Activated CD8-positive, alpha-beta memory T cell treated with anti-CD3 and anti-CD28 coated beads for 24 hours (primary cell): ENCODE measurements around the gene ZNF112.
"Not testable (repeated sequence)": the region's sequence is repeated elsewhere in the genome, so short reads cannot be mapped to it uniquely, and the experiment has no call there.

Source experiments
- DNase-seq: peaks from one replicate; pipeline ENCODE4 v3.0.0-alpha.2; 2020

ZNF112 gene

DNA sequence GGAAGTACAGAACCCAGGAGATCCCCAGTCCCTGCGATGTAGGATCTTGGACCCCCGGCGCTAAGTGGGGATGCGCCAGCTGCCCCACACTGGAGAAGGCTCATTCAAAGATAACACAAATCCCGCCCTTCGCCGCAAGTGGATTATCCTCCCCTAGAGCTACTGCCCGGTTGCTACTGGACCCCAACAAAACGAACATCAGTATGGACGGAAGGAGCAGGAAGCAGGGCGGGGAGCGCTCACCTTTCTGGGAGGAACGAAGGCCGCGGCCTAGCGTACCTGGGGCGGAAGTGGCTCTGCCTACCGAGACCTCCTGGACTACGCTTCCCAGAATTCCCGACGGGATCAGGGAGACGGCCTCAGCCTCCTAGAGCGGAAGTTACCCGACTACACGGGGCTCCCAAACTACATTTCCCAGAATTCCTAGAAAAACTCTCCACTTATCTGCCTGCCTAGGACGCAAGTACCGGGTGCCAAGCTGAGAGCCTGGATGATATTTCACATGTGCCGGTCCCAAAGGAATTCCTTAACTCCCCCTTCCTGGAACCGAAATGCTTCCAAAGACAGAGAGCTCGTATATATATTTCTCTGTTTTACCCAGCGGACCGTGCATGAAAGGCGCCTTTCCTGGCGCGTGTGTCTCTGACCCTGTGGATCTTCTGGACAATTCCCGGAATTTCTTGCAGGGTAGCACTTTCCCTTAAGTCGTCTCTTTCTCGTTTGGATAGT is at the start of gene ZNF112:
ZNF112 (minus strand) TSS at position 298 of the 729 bp plus-strand sequence. CDS start 16,141 bp downstream, outside the sequence.
- DNase-seq: peak; percentile 58

GRCh38 chr19:44401139-44402115 is 44.9 kb upstream of the ZNF112 start, which contains the start of gene ZNF285:
Gene ZNF285, minus strand, starts transcription at chr19:44401608. Its CDS starts 4,395 bp downstream, at chr19:44397213.
- peak; percentile 86 for DNase-seq

GRCh38 chr19:44389268-44389667 is 32.8 kb upstream of the ZNF112 start:
- not testable (repeated sequence) for DNase-seq

GRCh38 chr19:44374789-44375188 is 18.3 kb upstream of the ZNF112 start:
- no peak for DNase-seq

GRCh38 chr19:44371815-44372480 is 15.5 kb upstream of the ZNF112 start:
- DNase-seq: no peak

- no peak for DNase-seq
These were observed 10.5 kb upstream of the ZNF112 start for GRCh38 chr19:44367024-44367423.

DNA sequence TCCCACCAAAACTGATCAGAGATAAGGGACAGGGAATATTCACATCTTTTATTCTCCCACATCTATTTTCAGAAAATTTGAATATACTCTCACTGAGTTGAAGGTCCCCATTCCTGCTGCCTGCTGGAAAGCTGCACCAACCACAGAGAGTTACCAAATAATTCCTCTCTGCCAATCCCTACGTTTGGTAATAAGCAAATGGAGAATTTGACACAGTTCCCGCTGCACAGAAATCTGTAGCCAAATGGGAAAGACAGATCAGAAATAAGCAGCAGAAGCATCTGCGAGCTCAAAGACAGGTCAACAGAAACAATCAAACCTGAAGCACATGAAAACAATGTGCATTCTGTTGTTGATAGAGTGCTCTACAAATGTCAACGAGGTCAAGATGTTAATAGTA is 9.9 kb downstream of the ZNF112 start:
- DNase-seq: no peak

DNA sequence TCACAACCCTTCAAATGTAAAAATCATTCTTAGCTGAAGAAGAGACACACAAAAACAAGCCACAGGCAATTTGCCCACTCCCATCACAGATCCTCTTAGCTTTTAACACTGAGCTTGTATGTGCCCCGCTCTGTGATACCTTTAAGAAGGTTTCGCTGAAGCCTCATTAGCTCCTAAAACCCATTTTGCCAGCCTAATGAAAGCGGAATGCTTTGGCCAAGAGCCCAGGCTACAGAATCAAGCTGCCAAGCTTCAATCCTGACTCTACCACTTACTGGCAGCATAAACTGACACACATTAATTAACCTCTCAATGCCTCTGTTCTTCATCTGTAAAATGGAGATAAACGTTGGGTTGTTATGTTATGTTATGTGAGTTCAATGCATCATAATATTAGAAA is 10.5 kb downstream of the ZNF112 start:
- DNase-seq: no peak

GRCh38 chr19:44344255-44344654 is 12.2 kb downstream of the ZNF112 start:
- DNase-seq: no peak

- DNase-seq: no peak
These were observed 14.7 kb downstream of the ZNF112 start for GRCh38 chr19:44341794-44342193.

DNA sequence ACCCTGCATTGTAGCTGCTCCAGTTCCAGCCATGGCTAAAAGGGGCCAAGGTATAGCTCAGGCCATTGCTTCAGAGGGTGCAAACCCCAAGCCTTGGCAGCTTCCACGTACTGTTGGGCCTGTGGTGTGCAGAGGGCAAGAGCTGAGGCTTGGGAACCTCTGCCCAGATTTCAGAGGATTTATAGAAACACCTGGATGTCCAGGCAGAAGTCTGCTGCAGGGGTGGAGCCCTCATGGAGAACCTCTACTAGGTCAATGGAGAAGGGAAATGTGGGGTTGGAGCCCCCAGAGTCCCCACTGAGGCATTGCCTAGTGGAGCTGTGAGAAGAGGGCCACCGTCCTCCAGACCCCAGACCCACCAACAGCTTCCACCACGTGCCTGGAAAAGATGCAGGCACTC is 21.8 kb downstream of the ZNF112 start:
- DNase-seq: not testable (repeated sequence)

- DNase-seq: no peak
These were observed 24.3 kb downstream of the ZNF112 start for GRCh38 chr19:44332145-44332544.

DNA sequence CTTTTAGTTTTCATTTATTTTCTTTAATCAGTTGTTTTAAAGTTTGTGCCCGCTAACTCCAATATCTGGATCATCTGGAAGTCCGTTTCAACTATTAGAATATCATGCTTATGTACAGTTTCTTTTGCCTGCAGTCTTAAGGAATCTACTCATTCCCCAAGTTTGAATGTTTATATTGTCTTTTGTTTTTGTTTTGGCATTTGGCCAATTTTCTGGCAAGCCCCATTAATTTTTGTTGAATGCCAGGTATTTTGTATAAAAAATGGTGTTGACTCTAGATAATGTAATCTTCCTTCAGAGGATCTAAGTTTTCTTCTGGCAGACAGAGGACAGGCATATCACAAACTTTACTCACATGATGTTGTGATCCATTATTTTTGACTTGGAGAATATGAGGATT is 40.6 kb downstream of the ZNF112 start:
- DNase-seq: no peak

- no peak for DNase-seq
These were observed 43.2 kb downstream of the ZNF112 start for GRCh38 chr19:44313231-44313630.

DNA sequence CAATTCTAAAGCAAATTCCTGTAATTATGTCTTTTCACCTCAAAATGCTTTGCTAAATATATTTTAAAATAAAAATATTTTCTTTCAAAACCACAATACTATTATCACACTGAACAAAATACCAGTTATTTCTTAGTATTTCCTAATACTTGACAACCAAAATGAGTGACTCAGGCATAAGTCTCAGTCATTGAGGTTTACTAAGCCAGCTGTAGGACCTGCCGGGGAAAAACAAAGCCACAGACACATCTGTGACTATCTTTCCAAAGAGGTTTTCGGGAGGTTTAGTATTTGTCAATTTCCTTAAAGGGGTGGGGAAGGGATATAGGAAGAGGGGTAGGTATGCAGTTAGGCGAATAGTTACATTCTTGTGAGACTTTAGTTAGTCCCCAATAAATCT is 48.5 kb downstream of the ZNF112 start:
- DNase-seq: no peak

- DNase-seq: no peak
These were observed 50.2 kb downstream of the ZNF112 start for GRCh38 chr19:44306283-44306682.

DNA sequence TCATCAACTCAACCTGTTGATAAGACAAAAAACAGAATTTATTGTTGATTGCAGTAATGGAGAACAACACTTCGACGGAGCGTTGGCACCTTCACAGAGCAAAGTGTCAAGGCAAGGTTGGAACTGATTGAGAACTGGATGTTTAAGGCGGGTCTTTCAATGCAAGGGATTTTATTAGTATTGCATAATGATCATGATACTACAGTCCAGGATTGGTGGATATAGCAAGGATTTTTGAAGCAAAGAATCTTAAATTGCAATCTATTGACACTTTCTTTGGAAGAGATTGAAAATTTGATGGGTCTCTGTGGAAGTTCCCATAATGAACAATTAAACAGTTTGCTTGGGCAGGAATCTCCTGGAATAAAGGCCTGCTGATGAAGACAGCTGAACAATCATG is 51.0 kb downstream of the ZNF112 start:
- no peak for DNase-seq

- DNase-seq: peak; percentile 86
These were observed 51.8 kb downstream of the ZNF112 start, which contains the start of gene ZNF235 for GRCh38 chr19:44304659-44305193. Gene ZNF235, minus strand, starts transcription at chr19:44305025. Its CDS starts 1,621 bp downstream, at chr19:44303404.

GRCh38 chr19:44303976-44304568 is 52.4 kb downstream of the ZNF112 start:
- no peak for DNase-seq

DNA sequence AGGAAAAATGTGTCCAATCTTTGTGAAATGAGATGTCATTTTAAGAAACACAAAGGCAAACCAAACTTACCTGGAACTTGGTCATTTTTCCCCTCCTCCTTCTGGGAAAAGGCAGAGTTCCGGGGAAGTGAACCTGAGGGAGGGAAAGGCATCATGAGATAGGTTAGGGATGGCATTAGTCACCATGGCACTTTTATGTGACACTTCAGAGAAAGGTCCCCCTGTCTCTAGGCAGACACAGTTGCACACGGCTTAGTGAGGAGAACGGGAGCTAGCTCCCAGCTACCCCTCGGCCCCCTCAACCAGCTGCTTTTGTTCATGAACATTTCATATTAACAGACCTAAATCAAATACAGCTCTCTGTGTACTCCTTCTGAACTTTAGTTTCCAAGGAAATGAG is 53.2 kb downstream of the ZNF112 start:
- DNase-seq: no peak

DNA sequence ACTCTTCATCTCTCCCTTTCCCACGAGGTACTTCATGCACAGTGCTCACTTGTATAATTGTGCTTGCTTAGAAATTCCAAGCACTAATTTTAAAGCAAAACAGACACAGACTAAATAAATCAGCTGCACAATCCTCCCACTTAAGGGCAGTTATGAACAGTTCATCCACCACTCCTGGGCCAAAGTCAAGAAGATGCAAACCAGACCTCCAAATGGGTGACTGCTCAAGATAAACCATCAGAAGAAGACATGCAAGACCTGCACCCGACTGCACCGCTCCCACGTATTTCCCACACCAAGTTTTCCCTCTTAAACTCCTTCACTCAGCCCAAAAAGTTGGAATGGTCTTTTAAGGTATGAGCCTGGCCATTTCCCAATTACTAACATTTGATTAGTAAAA is 71.5 kb downstream of the ZNF112 start:
- no peak for DNase-seq

- DNase-seq: no peak
These were observed 73.6 kb downstream of the ZNF112 start for GRCh38 chr19:44282846-44283245.
